Measurements from ENCODE around the gene PBLD.

PBLD gene

GRCh38 chr10:68365611-68366010 lies 32.9 kb upstream of the PBLD start:
- Histone ChIP-seq H2BK12ac (ENCODE audit: low read length) (no peak overlapping the region), H2AK5ac (ENCODE audit: low read length) (no peak overlapping the region), H3K36me3 (ENCODE audit: control insufficient read depth in 1 of 2, insufficient read depth in 2 of 2, low read length in 2 of 2) (peaks cover 9 to 27% of the 10 kb centered on the region in 2 experiments), H3K79me1 (ENCODE audit: low read length) (no peaks in the 10 kb centered on the region), H3K4me2 (ENCODE audit: low read length) (no peak overlapping the region), H3K27ac (ENCODE audit: low read depth, low read length) (no peak overlapping the region), H3K23ac (ENCODE audit: low read length) (no peak overlapping the region), H3K79me2 (ENCODE audit: control insufficient read depth, insufficient read depth, low read length, poor library complexity) (no peaks in the 10 kb centered on the region), H3K27me3 (ENCODE audit: insufficient read depth, low read length) (no peaks in the 10 kb centered on the region), H3K9me3 (ENCODE audit: insufficient read depth, low read depth, low read length) (no peaks in the 10 kb centered on the region), H2AFZ (ENCODE audit: insufficient read depth, low read length, poor library complexity) (no peak overlapping the region), H3K18ac (ENCODE audit: low read length) (no peak overlapping the region), H4K12ac (ENCODE audit: low read depth, low read length) (no peak overlapping the region), H3K9ac (ENCODE audit: low read length) (no peak overlapping the region), H3K14ac (ENCODE audit: low read length) (no peak overlapping the region), H4K8ac (ENCODE audit: low read depth, low read length) (no peak overlapping the region), H2BK5ac (ENCODE audit: low read depth, low read length, poor library complexity) (no peak overlapping the region), H4K91ac (ENCODE audit: low read depth, low read length) (no peak overlapping the region), H2BK120ac (ENCODE audit: insufficient read depth, low read length, poor library complexity) (no peak overlapping the region), H3K4me3 (ENCODE audit: low read depth, low read length) (no peak overlapping the region), H3K4ac (ENCODE audit: low read depth, low read length) (no peak overlapping the region), H3K4me1 (ENCODE audit: control insufficient read depth in 1 of 2, insufficient read depth in 2 of 2, low read length in 2 of 2) (peaks cover 0 to 2% of the 10 kb centered on the region in 2 experiments)
- no peak for DNase-seq
- no CpG with 5 or more reads among the region's 2 CpGs for WGBS (ENCODE audit: extremely low coverage, insufficient coverage, insufficient read length)

GRCh38 chr10:68364101-68364886 lies 31.6 kb upstream of the PBLD start:
- H3K4me3 ChIP-seq (ENCODE audit: low read depth, low read length): no peak overlapping the region
- no peak overlapping the region for H3K14ac ChIP-seq (ENCODE audit: low read length)
- no peaks in the 10 kb centered on the region for H3K79me2 ChIP-seq (ENCODE audit: control insufficient read depth, insufficient read depth, low read length, poor library complexity)
- no peak overlapping the region for H3K18ac ChIP-seq (ENCODE audit: low read length)
- H3K4me1 ChIP-seq (ENCODE audit: control insufficient read depth in 1 of 2, insufficient read depth in 2 of 2, low read length in 2 of 2): peaks cover 0 to 2% of the 10 kb centered on the region in 2 experiments
- no peak overlapping the region for H3K9ac ChIP-seq (ENCODE audit: low read length)
- H3K27me3 ChIP-seq (ENCODE audit: insufficient read depth, low read length): no peaks in the 10 kb centered on the region
- H2BK12ac ChIP-seq (ENCODE audit: low read length): no peak overlapping the region
- H3K23ac ChIP-seq (ENCODE audit: low read length): no peak overlapping the region
- peaks cover 11 to 20% of the 10 kb centered on the region in 2 experiments for H3K36me3 ChIP-seq (ENCODE audit: control insufficient read depth in 1 of 2, insufficient read depth in 2 of 2, low read length in 2 of 2)
- no peak overlapping the region for H2AK5ac ChIP-seq (ENCODE audit: low read length)
- no peak overlapping the region for H2AFZ ChIP-seq (ENCODE audit: insufficient read depth, low read length, poor library complexity)
- H3K4ac ChIP-seq (ENCODE audit: low read depth, low read length): no peak overlapping the region
- H2BK5ac ChIP-seq (ENCODE audit: low read depth, low read length, poor library complexity): no peak overlapping the region
- peak; percentile 43 to 78 for DNase-seq
- H3K4me2 ChIP-seq (ENCODE audit: low read length): no peak overlapping the region
- 100% methylated on average over 1 of the region's 3 CpGs for WGBS (ENCODE audit: extremely low coverage, insufficient coverage, insufficient read length)
- H3K79me1 ChIP-seq (ENCODE audit: low read length): no peaks in the 10 kb centered on the region
- no peak overlapping the region for H3K27ac ChIP-seq (ENCODE audit: low read depth, low read length)
- H4K8ac ChIP-seq (ENCODE audit: low read depth, low read length): no peak overlapping the region
- H3K9me3 ChIP-seq (ENCODE audit: insufficient read depth, low read depth, low read length): no peaks in the 10 kb centered on the region
- no peak overlapping the region for H4K91ac ChIP-seq (ENCODE audit: low read depth, low read length)
- no peak overlapping the region for H4K12ac ChIP-seq (ENCODE audit: low read depth, low read length)
- H2BK120ac ChIP-seq (ENCODE audit: insufficient read depth, low read length, poor library complexity): no peak overlapping the region

GRCh38 chr10:68362590-68362989 lies 29.9 kb upstream of the PBLD start:
- H2BK5ac ChIP-seq (ENCODE audit: low read depth, low read length, poor library complexity): no peak overlapping the region
- no peak overlapping the region for H3K27ac ChIP-seq (ENCODE audit: low read depth, low read length)
- H3K4me1 ChIP-seq (ENCODE audit: control insufficient read depth in 1 of 2, insufficient read depth in 2 of 2, low read length in 2 of 2): peaks cover 0 to 2% of the 10 kb centered on the region in 2 experiments
- H4K12ac ChIP-seq (ENCODE audit: low read depth, low read length): no peak overlapping the region
- no peak overlapping the region for H4K8ac ChIP-seq (ENCODE audit: low read depth, low read length)
- no peak overlapping the region for H2AFZ ChIP-seq (ENCODE audit: insufficient read depth, low read length, poor library complexity)
- no peaks in the 10 kb centered on the region for H3K9me3 ChIP-seq (ENCODE audit: insufficient read depth, low read depth, low read length)
- no peak overlapping the region for H3K9ac ChIP-seq (ENCODE audit: low read length)
- no peak overlapping the region for H3K14ac ChIP-seq (ENCODE audit: low read length)
- no peak overlapping the region for H2AK5ac ChIP-seq (ENCODE audit: low read length)
- H3K23ac ChIP-seq (ENCODE audit: low read length): no peak overlapping the region
- no peak overlapping the region for H2BK120ac ChIP-seq (ENCODE audit: insufficient read depth, low read length, poor library complexity)
- no peaks in the 10 kb centered on the region for H3K79me1 ChIP-seq (ENCODE audit: low read length)
- H3K18ac ChIP-seq (ENCODE audit: low read length): no peak overlapping the region
- H3K4me3 ChIP-seq (ENCODE audit: low read depth, low read length): no peak overlapping the region
- peaks cover 16% of the 10 kb centered on the region in 2 experiments for H3K36me3 ChIP-seq (ENCODE audit: control insufficient read depth in 1 of 2, insufficient read depth in 2 of 2, low read length in 2 of 2)
- DNase-seq: no peak
- no CpG with 5 or more reads among the region's 3 CpGs for WGBS (ENCODE audit: extremely low coverage, insufficient coverage, insufficient read length)
- no peaks in the 10 kb centered on the region for H3K79me2 ChIP-seq (ENCODE audit: control insufficient read depth, insufficient read depth, low read length, poor library complexity)
- H3K4me2 ChIP-seq (ENCODE audit: low read length): no peak overlapping the region
- H3K4ac ChIP-seq (ENCODE audit: low read depth, low read length): no peak overlapping the region
- no peaks in the 10 kb centered on the region for H3K27me3 ChIP-seq (ENCODE audit: insufficient read depth, low read length)
- no peak overlapping the region for H4K91ac ChIP-seq (ENCODE audit: low read depth, low read length)
- H2BK12ac ChIP-seq (ENCODE audit: low read length): no peak overlapping the region

- H2AK5ac ChIP-seq (ENCODE audit: low read length): no peak overlapping the region
- H3K4me3 ChIP-seq (ENCODE audit: low read depth, low read length): no peak overlapping the region
- no peaks in the 10 kb centered on the region for H3K79me2 ChIP-seq (ENCODE audit: control insufficient read depth, insufficient read depth, low read length, poor library complexity)
- no peak overlapping the region for H3K4ac ChIP-seq (ENCODE audit: low read depth, low read length)
- no peak overlapping the region for H3K9ac ChIP-seq (ENCODE audit: low read length)
- DNase-seq: no peak
- H4K12ac ChIP-seq (ENCODE audit: low read depth, low read length): no peak overlapping the region
- H3K79me1 ChIP-seq (ENCODE audit: low read length): no peaks in the 10 kb centered on the region
- no peak overlapping the region for H3K23ac ChIP-seq (ENCODE audit: low read length)
- H2AFZ ChIP-seq (ENCODE audit: insufficient read depth, low read length, poor library complexity): no peak overlapping the region
- H2BK5ac ChIP-seq (ENCODE audit: low read depth, low read length, poor library complexity): no peak overlapping the region
- H3K4me2 ChIP-seq (ENCODE audit: low read length): no peak overlapping the region
- WGBS (ENCODE audit: extremely low coverage, insufficient coverage, insufficient read length): no CpG with 5 or more reads among the region's 6 CpGs
- H4K91ac ChIP-seq (ENCODE audit: low read depth, low read length): no peak overlapping the region
- no peaks in the 10 kb centered on the region for H3K9me3 ChIP-seq (ENCODE audit: insufficient read depth, low read depth, low read length)
- no peak overlapping the region for H3K27ac ChIP-seq (ENCODE audit: low read depth, low read length)
- H4K8ac ChIP-seq (ENCODE audit: low read depth, low read length): no peak overlapping the region
- no peaks in the 10 kb centered on the region for H3K27me3 ChIP-seq (ENCODE audit: insufficient read depth, low read length)
- no peaks in the 10 kb centered on the region for H3K4me1 ChIP-seq (ENCODE audit: control insufficient read depth in 1 of 2, insufficient read depth in 2 of 2, low read length in 2 of 2)
- no peak overlapping the region for H3K14ac ChIP-seq (ENCODE audit: low read length)
- H2BK120ac ChIP-seq (ENCODE audit: insufficient read depth, low read length, poor library complexity): no peak overlapping the region
- no peak overlapping the region for H3K18ac ChIP-seq (ENCODE audit: low read length)
- no peak overlapping the region for H2BK12ac ChIP-seq (ENCODE audit: low read length)
- H3K36me3 ChIP-seq (ENCODE audit: control insufficient read depth in 1 of 2, insufficient read depth in 2 of 2, low read length in 2 of 2): peaks cover 18 to 28% of the 10 kb centered on the region in 2 experiments
These were observed 26.5 kb upstream of the PBLD start for GRCh38 chr10:68359189-68359588.
